Heart right ventricle (tissue), 16 donors: ENCODE measurements around the gene TEC. TPM values are rescaled to one million over a fixed set of nuclear protein-coding genes. Genes with fewer than 3 reads are reported as not detected.

ENCODE experiments used
- ATAC-seq, 8 donors: fragments of 200-7000 bp; cut with Tn5 transposase; one replicate each; pipeline ENCODE4 v1.9.1; 2020; ENCODE audit warnings: mild to moderate bottlenecking in 8 of 8, moderate library complexity in 8 of 8, moderate number of reproducible peaks in 1 of 8
- DNase-seq, 2 donors: peaks; one replicate each; pipeline ENCODE4 v3.0.0-alpha.2; 2020
- H3K27ac ChIP-seq, 10 donors: fragments of 200-600 bp; sonication (generic) in 2 of 10; one replicate each; pipeline versions ENCODE4 v1.5.0 to v1.8.0; 2020 to 2022; ENCODE audit warnings: mild to moderate bottlenecking in 3 of 10
- H3K27me3 ChIP-seq, 7 donors: fragments of 200-600 bp; one replicate each; pipeline ENCODE4 v1.8.0; 2021 to 2022; ENCODE audit warnings: mild to moderate bottlenecking in 2 of 7
- H3K36me3 ChIP-seq, 9 donors: fragments of 200-600 bp; sonication (generic) in 1 of 9; one replicate each; pipeline versions ENCODE4 v1.5.0 to v1.8.0; 2020 to 2022; ENCODE audit warnings: mild to moderate bottlenecking in 2 of 9
- H3K4me1 ChIP-seq, 9 donors: fragments of 200-600 bp; sonication (generic) in 1 of 9; one replicate each; pipeline versions ENCODE4 v1.5.0 to v1.8.0; 2020 to 2022; ENCODE audit warnings: mild to moderate bottlenecking in 4 of 9
- H3K4me3 ChIP-seq, 10 donors: fragments of 200-600 bp; sonication (generic) in 2 of 10; one replicate each; pipeline versions ENCODE4 v1.5.0 to v1.8.0; 2020 to 2022; ENCODE audit warnings: mild to moderate bottlenecking in 7 of 10, moderate library complexity in 2 of 10
- H3K9me3 ChIP-seq, 11 donors: fragments of 200-600 bp in 10 of 11; sonication (generic) in 2 of 11; one replicate each; pipeline versions ENCODE4 v1.5.0 to v1.8.0; 2013 to 2022; ENCODE audit warnings: mild to moderate bottlenecking in 2 of 11, control low read depth in 1 of 11, moderate library complexity in 1 of 11
- CTCF ChIP-seq, 9 donors: fragments of 200-600 bp; sonication (generic) in 2 of 9; IDR thresholded peaks; one replicate each; pipeline versions ENCODE4 v1.5.0 to v1.8.0; 2021 to 2022; ENCODE audit warnings: antibody characterized with exemption in 9 of 9, mild to moderate bottlenecking in 5 of 9, moderate library complexity in 1 of 9
- WGBS, 2 donors: extraction: QIAGEN DNeasy Blood & Tissue Kit; methylation state at CpG; one replicate each; pipeline ENCODE4 v1.1.7; 2013; ENCODE audit warnings: inconsistent platforms in 1 of 2; 5-methylcytosine and 5-hydroxymethylcytosine counted together
- intact Hi-C, 10 donors: fragments of 100-400 bp; cut with DNase I; formaldehyde crosslinking; loops; one replicate each; pipeline versions ENCODE4 v1.11.1 to v1.14.2; 2022
- polyA plus RNA-seq, 2 donors: library from polyadenylated mRNA; stranded (reverse); fragments of 200-250 nt; gene quantifications; one replicate each; pipeline ENCODE4 v1.2.3, GENCODE V29; 2013
- total RNA-seq, 10 donors: library from RNA; stranded (reverse); fragmentation: NEBNext Ultra II Directional in 3 of 10; extraction: Animal tissue kit (Norgen Biotek cat#: 25700) in 3 of 10; gene quantifications; one replicate each; pipeline versions ENCODE4 v1.2.1 to v1.2.4, GENCODE V29; 2021 to 2023
- donor health status: Arrhythmogenic right ventricular cardiomyopathy.
- donor health status: ischemic (EF 13 %, LVEDD 7.1; RV severe dilation, severe dysfunction).
- donor health status: healthy with polysubstance abuse.
- donor health status: DM: no; HTN: yes; CAD: no.
- donor health status: DM: no; HTN: no; CAD: no.
- donor health status: ischemic (EF 25% LVEDD 6.9; RV normal size, moderate dysfunction).
- donor health status: ischemic (EF 25% LVEDD 5.7; RV mildly dilated, moderate dysfunction).
- donor health status: healthy.
- donor health status: DM: yes; HTN: yes; CAD: no.
- donor health status: Ischemic cardiomyopathy.
- donor health status: ischemic (EF 35%, LVEDD 5.7; RV mildly dilated, moderate dysfunction).
- donor health status: nonischemic (EF 11% LVEDD 7.7; RV severe dilation, severe dysfunction).
- donor health status: DM: yes; HTN: yes; CAD: no.
- donor health status: PGD.
- donor health status: ischemic (EF 29% LVEDD 5.4; RV normal size, mild dysfunction).
- donor health status: nonischemic (EF 23%, LVEDD 6.1; RV moderate dilation, normal function).

Gene TEC
- total and polyA plus RNA-seq, 12 donors = 1.0 to 3.6 (median 2.2) TPM

- DNase-seq (no peak), ATAC-seq (no peak)
- intact Hi-C loops = loop anchor here in 2 of 10 donors (10.0 kb wide), 1 partner anchor 155 kb away; no protein-coding TSS in a partner anchor
- Histone ChIP-seq H3K27me3 (no peaks in the 10 kb centered on the region), H3K9me3 (no peaks in the 10 kb centered on the region), H3K4me3 (no peak overlapping the region), H3K36me3 (no peaks in the 10 kb centered on the region), H3K27ac (no peak overlapping the region), H3K4me1 (no peaks in the 10 kb centered on the region)
- TF ChIP-seq CTCF (IDR thresholded peaks at IDR 0.05) = no peak
Observed at GRCh38 chr4:48119646-48120045, 150.0 kb downstream of the TEC start.

GRCh38 chr4:48118081-48118480 lies 151.6 kb downstream of the TEC start:
- no peaks in the 10 kb centered on the region for H3K36me3 ChIP-seq
- H3K27me3 ChIP-seq = no peaks in the 10 kb centered on the region
- 74 to 80% methylated on average over 2 of the region's 2 CpGs for WGBS, 2 donors
- no peak overlapping the region for H3K4me3 ChIP-seq
- intact Hi-C loops = loop anchor here in 1 of 10 donors (1.0 kb wide), 1 partner anchor 12 kb away; no protein-coding TSS in a partner anchor
- no peak for DNase-seq
- no peaks in the 10 kb centered on the region for H3K4me1 ChIP-seq
- no peak for ATAC-seq
- no peak overlapping the region for H3K27ac ChIP-seq
- no peaks in the 10 kb centered on the region for H3K9me3 ChIP-seq
- no peak for TF ChIP-seq CTCF (IDR thresholded peaks at IDR 0.05)

- H3K27ac ChIP-seq = no peak overlapping the region
- intact Hi-C loops = no loop called here
- DNase-seq (no peak), ATAC-seq (no peak)
- no peaks in the 10 kb centered on the region for H3K9me3 ChIP-seq
- WGBS, 2 donors = 62 to 67% methylated on average over 3 of the region's 3 CpGs
- no peaks in the 10 kb centered on the region for H3K4me1 ChIP-seq
- H3K4me3 ChIP-seq = no peak overlapping the region
- H3K36me3 ChIP-seq = no peaks in the 10 kb centered on the region
- TF ChIP-seq CTCF (IDR thresholded peaks at IDR 0.05) = no peak
- no peaks in the 10 kb centered on the region for H3K27me3 ChIP-seq
Observed at GRCh38 chr4:48116582-48116981, 153.1 kb downstream of the TEC start.

GRCh38 chr4:48114412-48114811 lies 155.2 kb downstream of the TEC start:
- Histone ChIP-seq H3K27ac (no peak overlapping the region), H3K9me3 (no peaks in the 10 kb centered on the region), H3K27me3 (no peaks in the 10 kb centered on the region), H3K36me3 (no peaks in the 10 kb centered on the region), H3K4me1 (no peaks in the 10 kb centered on the region), H3K4me3 (no peak overlapping the region)
- intact Hi-C loops = no loop called here
- WGBS, 2 donors = 85 to 88% methylated on average over 6 of the region's 6 CpGs
- no peak for TF ChIP-seq CTCF (IDR thresholded peaks at IDR 0.05)
- no peak for ATAC-seq
- no peak for DNase-seq
